GM19468 (cell line): Measurements from ENCODE around the gene CREB3L2.
"Not testable (repeated sequence)": the region's sequence is repeated elsewhere in the genome, so short reads cannot be mapped to it uniquely, and the experiment has no call there.

Source experiments
- ATAC-seq: cut with Tn5 transposase; IDR thresholded peaks from one replicate; pipeline ENCODE4 v1.9.1; 2021; ENCODE audit warnings: mild to moderate bottlenecking, moderate library complexity, moderate number of reproducible peaks; ENCODE audit not compliant: unreplicated experiment; ENCODE audit errors: extremely low read depth

The CREB3L2 gene

GRCh38 chr7:138015096-138015495 lies 13.2 kb upstream of the CREB3L2 start:
- ATAC-seq: no peak

GRCh38 chr7:138014686-138015085 lies 12.8 kb upstream of the CREB3L2 start:
- ATAC-seq: no peak

GRCh38 chr7:138014201-138014600 lies 12.3 kb upstream of the CREB3L2 start:
- ATAC-seq: not testable (repeated sequence)

GRCh38 chr7:138009350-138009653 lies 7.4 kb upstream of the CREB3L2 start:
- ATAC-seq: no peak

GRCh38 chr7:138008588-138009349 lies 6.9 kb upstream of the CREB3L2 start:
- ATAC-seq: no peak

GRCh38 chr7:138008019-138008587 lies 6.2 kb upstream of the CREB3L2 start:
- no peak for ATAC-seq

GRCh38 chr7:138006106-138006505 lies 4.2 kb upstream of the CREB3L2 start:
- ATAC-seq: no peak

- ATAC-seq: no peak
Observed at GRCh38 chr7:138004936-138005335, 3.0 kb upstream of the CREB3L2 start.

- no peak for ATAC-seq
Observed at GRCh38 chr7:138004046-138004445, 2.2 kb upstream of the CREB3L2 start.

- no peak for ATAC-seq
Observed at GRCh38 chr7:138002828-138003189, 923 bp upstream of the CREB3L2 start.

- peak; percentile 97 for ATAC-seq
Observed at GRCh38 chr7:138002096-138002827, 376 bp upstream of the CREB3L2 start.

- ATAC-seq: no peak
Observed at GRCh38 chr7:138000081-138000701, 1.7 kb downstream of the CREB3L2 start.

GRCh38 chr7:137999496-138000080 lies 2.3 kb downstream of the CREB3L2 start:
- ATAC-seq: no peak

- no peak for ATAC-seq
Observed at GRCh38 chr7:137998250-137998649, 3.6 kb downstream of the CREB3L2 start.

GRCh38 chr7:137996871-137997270 lies 5.0 kb downstream of the CREB3L2 start:
- ATAC-seq: no peak

- no peak for ATAC-seq
Observed at GRCh38 chr7:137996386-137996851, 5.5 kb downstream of the CREB3L2 start.

- no peak for ATAC-seq
Observed at GRCh38 chr7:137994216-137994615, 7.7 kb downstream of the CREB3L2 start.

- ATAC-seq: no peak
Observed at GRCh38 chr7:137993395-137993743, 8.5 kb downstream of the CREB3L2 start.

- peak; percentile 28 for ATAC-seq
Observed at GRCh38 chr7:137992550-137993394, 9.1 kb downstream of the CREB3L2 start.

- ATAC-seq: no peak
Observed at GRCh38 chr7:137992104-137992549, 9.8 kb downstream of the CREB3L2 start.
